ENCODE results near the gene ZBTB5.

Gene ZBTB5

DNA sequence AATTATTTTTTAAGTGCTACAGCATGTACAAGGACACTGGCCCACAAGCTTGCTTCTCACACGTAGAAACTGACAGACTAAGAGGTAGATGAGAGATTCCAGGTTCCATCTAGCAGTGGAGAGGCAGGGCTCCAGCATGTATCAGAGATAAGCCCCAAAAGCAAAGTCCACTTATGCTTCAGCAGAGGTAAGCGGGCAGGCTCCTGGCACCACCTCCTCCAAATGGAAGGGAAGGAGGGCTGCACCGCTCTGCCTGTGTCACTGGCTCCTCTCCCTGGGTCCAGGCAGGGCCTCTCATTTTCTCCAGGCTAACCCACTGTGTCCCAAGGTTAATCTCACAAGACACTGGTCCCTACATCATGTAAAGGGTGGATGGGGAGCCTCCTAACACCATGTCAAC is 26.9 kb downstream of the ZBTB5 start:
- H3K4me3 ChIP-seq (ENCODE audit: low read depth, low read length), result no peak overlapping the region
- TF ChIP-seq, protein P1, sequence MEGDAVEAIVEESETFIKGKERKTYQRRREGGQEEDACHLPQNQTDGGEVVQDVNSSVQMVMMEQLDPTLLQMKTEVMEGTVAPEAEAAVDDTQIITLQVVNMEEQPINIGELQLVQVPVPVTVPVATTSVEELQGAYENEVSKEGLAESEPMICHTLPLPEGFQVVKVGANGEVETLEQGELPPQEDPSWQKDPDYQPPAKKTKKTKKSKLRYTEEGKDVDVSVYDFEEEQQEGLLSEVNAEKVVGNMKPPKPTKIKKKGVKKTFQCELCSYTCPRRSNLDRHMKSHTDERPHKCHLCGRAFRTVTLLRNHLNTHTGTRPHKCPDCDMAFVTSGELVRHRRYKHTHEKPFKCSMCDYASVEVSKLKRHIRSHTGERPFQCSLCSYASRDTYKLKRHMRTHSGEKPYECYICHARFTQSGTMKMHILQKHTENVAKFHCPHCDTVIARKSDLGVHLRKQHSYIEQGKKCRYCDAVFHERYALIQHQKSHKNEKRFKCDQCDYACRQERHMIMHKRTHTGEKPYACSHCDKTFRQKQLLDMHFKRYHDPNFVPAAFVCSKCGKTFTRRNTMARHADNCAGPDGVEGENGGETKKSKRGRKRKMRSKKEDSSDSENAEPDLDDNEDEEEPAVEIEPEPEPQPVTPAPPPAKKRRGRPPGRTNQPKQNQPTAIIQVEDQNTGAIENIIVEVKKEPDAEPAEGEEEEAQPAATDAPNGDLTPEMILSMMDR (conservative IDR thresholded peaks at IDR 0.05; ENCODE audit: low read depth, low read length), result no peak
- no peak for DNase-seq (ENCODE audit: low read depth)

DNA sequence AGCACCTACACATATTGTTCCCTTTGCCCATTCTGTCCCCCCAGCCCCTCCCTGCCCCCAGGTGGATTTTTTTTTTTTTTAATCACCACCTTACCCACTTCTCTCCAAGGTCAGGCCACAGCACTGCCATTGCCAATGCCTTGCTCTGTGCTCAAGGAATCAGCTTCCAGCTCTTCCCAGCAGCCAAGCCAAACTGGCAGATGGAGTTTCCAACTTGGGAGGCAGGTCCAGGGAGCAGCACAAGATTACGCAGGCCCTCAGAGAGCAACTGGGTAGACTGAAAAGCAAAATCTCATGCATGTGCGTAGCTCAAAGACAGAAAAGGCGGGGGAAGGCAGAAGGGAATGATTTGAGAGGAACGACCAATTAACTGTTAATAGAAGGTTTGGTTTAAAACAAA is 27.6 kb downstream of the ZBTB5 start:
- no peak for DNase-seq (ENCODE audit: low read depth)
- TF ChIP-seq, protein P1 (conservative IDR thresholded peaks at IDR 0.05; ENCODE audit: low read depth, low read length), result no peak
- H3K4me3 ChIP-seq (ENCODE audit: low read depth, low read length), result no peak overlapping the region

DNA sequence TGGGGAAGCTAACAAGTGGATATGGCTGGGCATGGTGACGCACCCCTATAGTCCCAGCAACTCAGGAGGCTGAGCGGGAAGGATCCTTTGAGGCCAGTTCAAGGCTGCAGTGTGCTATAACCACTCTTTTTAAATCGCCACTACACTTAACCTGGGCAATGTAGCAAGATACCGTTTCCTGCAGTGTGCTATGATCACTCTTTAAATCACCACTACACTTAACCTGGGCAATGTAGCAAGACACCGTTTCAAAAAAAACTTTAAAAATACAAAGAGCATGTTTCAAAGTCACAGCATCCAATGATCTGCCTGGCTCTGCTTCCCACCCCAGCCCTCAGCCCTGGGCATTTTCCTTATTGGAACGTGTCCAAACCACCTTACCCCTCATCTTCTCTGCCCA is 28.2 kb downstream of the ZBTB5 start:
- DNase-seq (ENCODE audit: low read depth), result no peak
- TF ChIP-seq, protein P1 (conservative IDR thresholded peaks at IDR 0.05; ENCODE audit: low read depth, low read length), result no peak
- no peak overlapping the region for H3K4me3 ChIP-seq (ENCODE audit: low read depth, low read length)

DNA sequence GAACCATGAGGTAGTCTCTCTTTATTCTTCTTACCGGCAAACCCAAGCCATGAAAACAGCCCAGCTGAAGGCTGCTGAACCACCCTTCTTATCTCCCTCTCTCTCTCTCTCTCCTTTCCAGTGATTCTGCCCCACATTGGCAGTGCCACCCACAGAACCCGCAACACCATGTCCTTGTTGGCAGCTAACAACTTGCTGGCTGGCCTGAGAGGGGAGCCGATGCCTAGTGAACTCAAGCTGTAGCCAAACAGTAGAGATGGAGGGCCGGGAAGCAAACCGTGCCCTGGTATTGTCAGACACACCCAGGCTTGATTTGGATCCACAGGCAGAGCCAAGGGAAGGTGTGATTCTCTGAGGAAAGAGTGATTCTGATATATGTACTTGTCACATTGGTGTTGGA is 28.7 kb downstream of the ZBTB5 start:
- TF ChIP-seq, protein P1 (conservative IDR thresholded peaks at IDR 0.05; ENCODE audit: low read depth, low read length), result no peak
- DNase-seq (ENCODE audit: low read depth), result no peak
- no peak overlapping the region for H3K4me3 ChIP-seq (ENCODE audit: low read depth, low read length)

DNA sequence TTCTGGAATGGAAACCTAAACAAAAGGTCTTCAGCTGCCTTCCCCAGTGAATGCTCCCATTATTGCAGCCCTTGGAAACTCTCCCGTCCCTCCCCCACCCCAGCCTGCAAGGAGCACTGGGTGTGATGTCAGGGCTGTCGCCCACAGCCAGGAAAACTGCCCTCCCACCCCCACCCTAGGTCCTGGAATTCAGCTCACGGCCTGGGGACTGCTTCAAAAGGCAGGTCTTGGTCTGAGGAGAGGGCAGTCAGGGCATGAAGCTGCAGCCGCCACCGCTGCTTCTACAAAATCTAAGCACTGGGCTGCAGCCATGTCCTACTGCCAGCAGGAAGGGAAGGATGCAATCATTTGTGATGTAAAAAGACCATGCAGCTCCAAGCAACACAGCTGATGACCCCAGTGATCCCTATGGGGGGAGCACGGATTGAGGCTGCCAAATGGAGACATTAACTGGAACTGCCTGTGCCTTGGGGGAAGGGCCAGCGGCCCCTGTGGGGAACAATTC is 31.3 kb downstream of the ZBTB5 start:
- no peak for DNase-seq (ENCODE audit: low read depth)
- no peak overlapping the region for H3K4me3 ChIP-seq (ENCODE audit: low read depth, low read length)
- TF ChIP-seq, protein P1 (conservative IDR thresholded peaks at IDR 0.05; ENCODE audit: low read depth, low read length), result no peak

DNA sequence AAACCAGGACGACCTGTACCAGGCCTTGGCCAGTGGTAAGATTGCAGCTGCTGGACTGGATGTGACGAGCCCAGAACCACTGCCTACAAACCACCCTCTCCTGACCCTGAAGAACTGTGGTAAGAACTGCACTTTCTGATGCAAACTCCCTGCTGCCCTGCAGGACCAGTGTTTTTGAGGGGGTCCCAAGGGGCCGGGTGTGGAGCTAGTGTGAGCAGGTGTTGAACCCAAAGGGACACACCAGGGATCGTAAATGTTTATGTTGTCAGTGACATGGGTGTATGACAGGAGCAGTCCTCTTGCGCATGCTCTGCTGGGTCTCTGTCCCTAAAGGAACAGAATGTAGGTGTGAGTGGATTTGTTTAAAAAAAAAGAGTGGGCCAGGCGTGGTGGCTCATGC is 33.2 kb downstream of the ZBTB5 start:
- no peak for DNase-seq (ENCODE audit: low read depth)
- no peak overlapping the region for H3K4me3 ChIP-seq (ENCODE audit: low read depth, low read length)
- TF ChIP-seq, protein P1 (conservative IDR thresholded peaks at IDR 0.05; ENCODE audit: low read depth, low read length), result no peak

DNA sequence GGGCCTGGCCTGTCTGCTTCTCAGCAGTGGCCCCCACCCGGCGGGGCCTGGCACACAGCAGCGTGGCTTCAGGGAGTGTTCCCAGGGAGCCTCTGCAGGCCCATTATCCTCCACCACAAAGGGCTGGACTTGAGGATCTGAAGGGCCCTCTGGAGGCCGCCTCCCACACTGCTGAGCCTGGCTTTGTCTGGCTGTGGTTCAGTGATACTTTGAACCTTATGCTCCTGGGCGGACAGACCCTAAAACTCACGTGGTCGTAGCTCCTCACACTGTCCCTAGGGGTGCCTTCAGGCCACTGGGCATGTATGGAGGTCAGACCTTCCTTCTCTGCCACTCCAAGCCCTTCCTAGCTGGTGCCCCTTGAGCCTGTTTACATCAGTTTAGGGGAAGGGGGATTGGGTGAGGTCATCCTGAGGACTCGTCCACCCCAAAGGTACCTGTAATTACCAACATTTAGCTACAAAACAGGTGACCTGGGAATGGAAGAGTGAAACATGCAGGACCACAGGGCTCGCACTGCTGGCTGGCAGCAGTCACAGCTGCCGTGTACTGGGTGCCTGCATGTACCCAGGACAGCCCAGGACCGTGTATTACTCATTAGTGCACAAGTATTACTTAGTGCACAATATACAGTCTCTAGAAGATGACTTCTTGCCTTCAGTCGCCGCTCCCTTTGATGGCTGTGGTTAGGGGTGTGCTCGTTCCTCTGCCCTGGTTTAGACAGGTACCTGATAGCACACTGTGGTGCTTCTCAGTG is 34.2 kb downstream of the ZBTB5 start:
- peak; percentile 34 for DNase-seq (ENCODE audit: low read depth)
- TF ChIP-seq, protein P1 (conservative IDR thresholded peaks at IDR 0.05; ENCODE audit: low read depth, low read length), result peak; percentile 34
- H3K4me3 ChIP-seq (ENCODE audit: low read depth, low read length), result no peak overlapping the region
